Dendritic cell treated with granulocyte-macrophage colony-stimulating factor and Interleukin-4, amounts not matched to agents 40 ng/mL and 50 ng/mL, for 4 days (primary cell): ENCODE data around the gene GPHA2.
A peak's percentile ranks its signal among the peaks of the same experiment; 100 is the strongest.

Source experiments
- H3K27ac Mint-ChIP-seq: one replicate; pipeline ENCODE4 v1.8.0; 2022; ENCODE audit warnings: mild to moderate bottlenecking, mixed read lengths
- H3K27me3 Mint-ChIP-seq: one replicate; pipeline ENCODE4 v1.8.0; 2022; ENCODE audit warnings: mild to moderate bottlenecking, mixed read lengths
- H3K36me3 Mint-ChIP-seq: one replicate; pipeline ENCODE4 v1.8.0; 2022; ENCODE audit warnings: low read depth, mixed read lengths
- H3K4me1 Mint-ChIP-seq: one replicate; pipeline ENCODE4 v1.8.0; 2022; ENCODE audit warnings: low read depth, mixed read lengths
- H3K4me3 Mint-ChIP-seq: one replicate; pipeline ENCODE4 v1.8.0; 2022; ENCODE audit warnings: mild to moderate bottlenecking, moderate library complexity, mixed read lengths
- H3K9me3 Mint-ChIP-seq: one replicate; pipeline ENCODE4 v1.8.0; 2022; ENCODE audit warnings: mixed read lengths
- intact Hi-C: fragments of 100-400 bp; cut with micrococcal nuclease; formaldehyde crosslinking; loops from one replicate; pipeline ENCODE4 v1.15.0; 2022

GPHA2 gene

DNA sequence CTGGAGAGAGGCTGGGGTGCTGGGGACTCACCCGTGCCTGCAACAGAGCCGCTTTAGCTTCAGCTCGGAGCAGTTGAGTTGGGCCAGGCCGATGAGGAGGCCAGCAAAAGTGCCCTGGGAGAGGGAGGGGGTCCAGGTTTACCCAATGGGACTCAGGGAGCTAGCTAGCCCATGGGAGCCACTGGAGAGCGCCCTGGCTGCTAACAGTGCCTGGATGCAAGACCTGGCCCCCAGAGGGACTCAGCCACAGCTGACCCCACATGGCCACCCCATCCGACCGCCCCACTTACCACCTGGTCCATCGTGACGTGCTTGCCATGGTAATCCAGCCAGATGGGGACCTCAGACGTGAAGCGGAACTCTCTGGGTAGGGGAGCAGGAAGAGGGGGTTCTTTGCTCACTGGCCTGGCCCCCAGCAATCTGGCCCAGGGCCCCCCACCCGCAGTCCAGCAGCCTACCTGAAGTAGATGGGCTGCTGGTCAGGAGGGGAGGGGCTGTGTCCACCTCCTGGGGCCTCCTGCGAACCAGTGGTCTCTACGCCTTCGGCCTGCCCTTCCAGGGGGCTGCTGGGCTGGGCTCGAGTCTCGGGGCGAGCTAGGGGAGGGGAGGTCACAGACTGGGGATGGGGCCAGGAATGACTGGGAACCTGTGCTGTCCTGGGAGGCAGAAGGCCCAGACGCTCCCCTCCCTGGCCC, 38.2 kb downstream of the GPHA2 start:
- no peak overlapping the region for H3K4me3 Mint-ChIP-seq
- peaks cover 7% of the 10 kb centered on the region for H3K27me3 Mint-ChIP-seq
- intact Hi-C loops, result no loop called here
- H3K36me3 Mint-ChIP-seq, result peaks cover 83% of the 10 kb centered on the region
- no peak overlapping the region for H3K27ac Mint-ChIP-seq
- H3K4me1 Mint-ChIP-seq, result peaks cover 5% of the 10 kb centered on the region
- H3K9me3 Mint-ChIP-seq, result no peaks in the 10 kb centered on the region

DNA sequence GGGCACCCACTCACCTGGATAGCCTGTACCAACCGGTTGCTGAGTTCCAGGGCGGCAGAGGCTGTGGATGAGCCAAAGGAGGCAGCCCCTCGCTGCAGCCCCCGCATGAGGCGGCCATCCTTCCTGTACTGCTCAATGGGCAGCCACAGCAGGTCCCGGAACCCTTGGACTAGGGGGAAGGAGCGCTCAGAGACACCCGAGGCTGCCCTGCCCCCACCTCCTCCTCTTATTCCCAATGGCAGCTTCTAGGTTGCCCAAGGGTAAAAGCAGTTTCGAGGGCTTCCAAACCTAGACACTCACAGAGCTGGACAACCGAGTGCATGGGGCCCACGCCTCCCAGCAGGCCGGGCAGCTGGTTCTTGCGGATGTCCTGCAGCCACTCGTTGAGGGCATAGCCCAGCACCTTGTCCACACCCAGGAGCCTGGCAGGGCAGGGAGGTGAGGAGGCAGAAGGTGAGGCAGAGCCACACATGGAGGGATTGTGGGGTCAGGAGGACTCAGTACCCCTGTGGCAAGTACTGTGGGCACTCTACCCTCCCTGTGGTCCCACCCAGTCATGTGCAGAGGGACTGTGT, 39.2 kb downstream of the GPHA2 start:
- Mint-ChIP-seq H3K27me3 (peaks cover 15% of the 10 kb centered on the region), H3K27ac (no peak overlapping the region), H3K4me3 (no peak overlapping the region), H3K36me3 (peaks cover 73% of the 10 kb centered on the region), H3K9me3 (no peaks in the 10 kb centered on the region), H3K4me1 (peaks cover 5% of the 10 kb centered on the region)
- intact Hi-C loops, result no loop called here

DNA sequence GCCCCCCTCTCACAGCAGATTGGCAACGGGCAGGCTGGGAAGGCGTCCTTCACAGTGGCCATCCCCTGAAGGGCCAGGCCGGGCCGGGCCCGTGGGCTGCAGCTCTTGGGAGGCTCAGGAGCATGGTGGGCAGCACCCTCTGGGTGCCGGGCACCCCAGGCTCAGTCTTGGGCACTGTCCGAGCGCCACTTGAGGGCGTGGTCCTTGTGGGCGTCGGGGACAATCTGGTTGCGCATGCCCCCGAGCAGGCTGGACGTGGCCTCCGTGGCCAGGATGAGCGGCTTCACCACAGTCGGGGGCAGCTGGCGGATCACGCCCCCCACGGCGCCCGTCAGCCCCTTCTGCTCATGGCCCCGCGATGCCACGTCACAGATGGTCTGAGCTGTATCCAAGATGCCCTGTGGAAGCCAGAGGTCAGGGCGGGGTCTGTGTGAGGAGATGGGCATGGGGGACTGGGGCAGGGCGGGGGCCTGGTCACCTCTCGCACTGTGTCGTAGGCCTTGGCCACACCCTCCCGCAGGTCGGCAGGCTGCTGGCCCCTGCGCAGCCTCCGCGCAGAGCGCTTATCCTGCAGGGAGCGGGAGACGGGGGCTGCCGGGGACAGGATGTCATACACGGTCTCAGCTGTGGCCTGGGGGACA, 40.8 kb downstream of the GPHA2 start:
- peaks cover 57% of the 10 kb centered on the region for H3K36me3 Mint-ChIP-seq

DNA sequence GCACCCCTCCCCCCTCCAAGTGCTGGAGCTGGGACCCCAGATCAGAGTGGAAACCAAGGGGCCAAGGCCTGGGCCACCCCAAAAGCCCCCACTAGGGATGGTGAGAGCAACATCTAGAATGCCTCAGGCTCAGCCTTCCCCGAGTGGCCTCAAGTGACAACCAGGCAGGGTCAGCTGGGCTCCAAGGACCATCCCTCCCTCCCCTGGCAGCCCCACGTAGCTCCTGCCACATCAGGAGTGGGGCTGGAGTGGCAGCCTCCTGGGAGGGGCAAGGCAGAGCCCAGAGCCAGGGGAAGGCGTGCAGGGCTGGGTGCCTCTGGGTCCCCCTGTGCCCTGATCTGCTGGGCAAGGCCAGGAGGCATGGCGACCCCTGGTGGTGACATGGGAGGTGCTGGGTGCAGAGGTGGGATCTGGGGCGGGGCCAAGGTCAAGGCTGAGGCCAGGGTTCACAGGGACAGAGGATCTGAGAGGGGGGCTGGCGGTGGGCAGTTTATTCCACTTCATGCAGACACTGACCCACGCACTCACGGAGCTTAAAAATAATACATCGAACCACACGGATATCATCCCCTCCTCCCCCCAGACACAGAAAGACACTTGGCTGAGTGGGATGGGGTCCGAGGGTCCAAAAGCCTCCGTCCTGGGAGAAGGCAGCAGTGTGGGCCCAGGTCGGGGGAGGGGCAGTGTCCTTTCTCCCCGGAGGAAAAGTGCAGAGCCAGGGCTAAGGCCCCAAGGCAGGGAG, 41.5 kb downstream of the GPHA2 start:
- peaks cover 34% of the 10 kb centered on the region for H3K27me3 Mint-ChIP-seq
- H3K36me3 Mint-ChIP-seq, result peaks cover 50% of the 10 kb centered on the region
- no peak overlapping the region for H3K4me3 Mint-ChIP-seq
- H3K9me3 Mint-ChIP-seq, result no peaks in the 10 kb centered on the region
- H3K27ac Mint-ChIP-seq, result no peak overlapping the region
- intact Hi-C loops, result loop anchor here (1.0 kb wide), 1 partner anchor 47 kb away; no protein-coding TSS in a partner anchor
- H3K4me1 Mint-ChIP-seq, result peaks cover 5% of the 10 kb centered on the region

More for the DNA sequence above, 40.8 kb downstream of the GPHA2 start:
- Mint-ChIP-seq H3K27me3 (peaks cover 31% of the 10 kb centered on the region), H3K4me3 (no peak overlapping the region), H3K9me3 (no peaks in the 10 kb centered on the region), H3K27ac (no peak overlapping the region), H3K4me1 (peaks cover 5% of the 10 kb centered on the region)
- intact Hi-C loops, result loop anchor here (1.0 kb wide), 1 partner anchor 48 kb away; no protein-coding TSS in a partner anchor

DNA sequence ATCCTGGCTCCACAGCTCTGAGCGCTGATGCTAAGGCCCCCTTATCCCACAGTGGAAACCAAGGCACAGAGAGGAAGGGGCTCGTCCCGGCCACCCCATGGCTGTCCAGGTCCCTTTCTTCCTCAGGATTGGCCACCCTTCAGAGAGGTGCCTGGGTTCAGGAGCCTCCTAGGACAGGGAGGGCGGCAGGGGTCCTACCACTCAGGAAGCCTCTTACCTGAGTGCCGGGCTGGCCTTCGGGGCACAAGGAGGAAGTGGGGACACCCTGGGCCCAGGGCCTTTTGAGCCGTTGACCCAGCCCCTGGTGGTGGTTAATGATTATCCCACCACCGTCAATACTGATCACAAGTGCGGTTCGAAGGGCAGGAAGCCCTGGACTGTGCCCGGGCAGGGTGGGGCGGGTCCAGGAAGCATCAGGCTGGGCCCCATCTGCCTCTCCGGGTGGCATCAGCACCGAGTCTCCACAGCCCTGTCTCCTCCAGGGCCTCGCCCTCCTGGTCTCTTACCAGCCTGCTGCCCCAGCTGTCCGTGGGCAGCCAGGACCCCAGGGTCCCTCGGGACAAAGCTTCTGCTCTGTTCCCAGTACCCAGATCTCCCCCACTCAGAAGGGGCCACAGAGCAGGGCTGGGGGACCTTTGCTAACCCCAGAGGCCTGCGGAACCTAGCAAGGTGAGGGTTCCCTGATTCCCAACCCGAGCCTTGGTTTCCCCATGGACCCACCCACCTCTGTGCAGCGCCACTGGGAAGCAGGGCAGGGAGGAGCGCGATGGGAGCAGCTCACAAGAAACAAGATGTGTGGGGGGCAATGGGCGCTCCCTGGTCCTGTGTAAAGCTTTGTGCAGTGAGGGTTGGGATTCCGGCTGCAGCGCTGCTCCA, 42.3 kb downstream of the GPHA2 start:
- Mint-ChIP-seq H3K36me3 (peaks cover 42% of the 10 kb centered on the region), H3K4me1 (peaks cover 13% of the 10 kb centered on the region), H3K9me3 (no peaks in the 10 kb centered on the region), H3K4me3 (no peak overlapping the region), H3K27ac (no peak overlapping the region), H3K27me3 (peaks cover 38% of the 10 kb centered on the region)
- intact Hi-C loops, result loop anchor here (1.0 kb wide), 1 partner anchor 46 kb away; no protein-coding TSS in a partner anchor

DNA sequence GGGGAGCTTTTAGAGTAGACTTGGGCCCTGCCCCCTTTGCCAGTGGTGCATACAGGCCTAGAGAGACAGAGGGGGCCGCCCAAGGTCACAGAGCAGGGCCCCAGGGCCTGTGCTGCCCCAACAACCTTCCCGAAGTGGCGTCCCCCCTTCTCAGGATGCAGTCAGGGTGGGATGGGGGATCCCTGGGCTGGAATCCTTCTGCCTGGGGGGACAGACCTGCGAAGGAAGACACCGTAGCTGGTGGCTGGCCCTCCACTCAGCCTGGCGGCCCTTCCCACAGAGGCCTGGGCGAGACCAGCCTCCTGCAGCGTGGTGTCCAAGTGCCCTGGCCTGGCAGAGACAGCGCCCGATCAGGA, 42.9 kb downstream of the GPHA2 start:
- Mint-ChIP-seq H3K27me3 (peaks cover 43% of the 10 kb centered on the region), H3K4me1 (peaks cover 20% of the 10 kb centered on the region), H3K4me3 (no peak overlapping the region), H3K36me3 (peaks cover 36% of the 10 kb centered on the region), H3K27ac (no peak overlapping the region), H3K9me3 (no peaks in the 10 kb centered on the region)
- intact Hi-C loops, result no loop called here

DNA sequence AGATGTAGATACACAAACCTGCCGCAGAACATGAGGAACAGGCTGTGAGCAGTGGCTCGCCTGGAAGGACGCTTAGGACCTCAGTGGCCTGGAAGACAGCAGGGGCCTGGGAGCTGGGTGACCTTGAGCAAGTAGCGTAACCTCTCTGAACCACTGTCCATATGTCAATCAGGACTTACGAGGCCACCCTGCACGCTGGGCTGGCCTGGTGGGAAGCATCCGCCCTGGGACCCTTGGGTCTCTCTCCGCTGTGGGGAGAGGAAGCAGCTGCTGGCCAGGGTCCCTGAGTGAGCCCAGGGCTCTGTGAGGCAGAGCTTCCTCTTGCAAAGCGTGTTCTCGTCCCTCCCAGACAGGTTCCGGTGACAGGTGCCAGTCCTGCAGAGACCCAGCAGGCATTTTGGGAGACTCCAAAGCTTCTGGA, 43.3 kb downstream of the GPHA2 start:
- H3K27ac Mint-ChIP-seq, result no peak overlapping the region
- no peaks in the 10 kb centered on the region for H3K9me3 Mint-ChIP-seq
- H3K36me3 Mint-ChIP-seq, result peaks cover 32% of the 10 kb centered on the region
- intact Hi-C loops, result no loop called here
- H3K27me3 Mint-ChIP-seq, result peaks cover 43% of the 10 kb centered on the region
- H3K4me1 Mint-ChIP-seq, result peaks cover 23% of the 10 kb centered on the region
- no peak overlapping the region for H3K4me3 Mint-ChIP-seq

DNA sequence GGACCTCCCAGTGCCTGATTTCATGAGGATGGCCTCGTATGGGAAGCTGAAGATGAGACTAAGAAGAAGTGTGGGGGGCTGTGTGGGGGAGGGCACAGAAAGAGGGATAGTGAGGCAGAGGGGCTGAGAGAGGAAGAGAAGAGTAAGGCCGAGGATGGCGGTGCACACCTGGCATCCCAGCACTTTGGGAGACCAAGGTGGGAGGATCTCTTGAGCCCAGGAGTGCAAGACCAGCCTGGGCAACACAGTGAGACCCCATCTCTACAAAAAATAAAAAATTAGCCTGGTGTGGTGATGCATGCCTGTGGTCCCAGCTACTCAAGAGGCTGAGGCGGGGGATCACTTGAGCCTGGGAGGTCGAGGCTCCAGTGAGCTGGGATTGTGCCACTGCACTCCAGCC, 43.8 kb downstream of the GPHA2 start:
- intact Hi-C loops, result no loop called here
- no peak overlapping the region for H3K27ac Mint-ChIP-seq

DNA sequence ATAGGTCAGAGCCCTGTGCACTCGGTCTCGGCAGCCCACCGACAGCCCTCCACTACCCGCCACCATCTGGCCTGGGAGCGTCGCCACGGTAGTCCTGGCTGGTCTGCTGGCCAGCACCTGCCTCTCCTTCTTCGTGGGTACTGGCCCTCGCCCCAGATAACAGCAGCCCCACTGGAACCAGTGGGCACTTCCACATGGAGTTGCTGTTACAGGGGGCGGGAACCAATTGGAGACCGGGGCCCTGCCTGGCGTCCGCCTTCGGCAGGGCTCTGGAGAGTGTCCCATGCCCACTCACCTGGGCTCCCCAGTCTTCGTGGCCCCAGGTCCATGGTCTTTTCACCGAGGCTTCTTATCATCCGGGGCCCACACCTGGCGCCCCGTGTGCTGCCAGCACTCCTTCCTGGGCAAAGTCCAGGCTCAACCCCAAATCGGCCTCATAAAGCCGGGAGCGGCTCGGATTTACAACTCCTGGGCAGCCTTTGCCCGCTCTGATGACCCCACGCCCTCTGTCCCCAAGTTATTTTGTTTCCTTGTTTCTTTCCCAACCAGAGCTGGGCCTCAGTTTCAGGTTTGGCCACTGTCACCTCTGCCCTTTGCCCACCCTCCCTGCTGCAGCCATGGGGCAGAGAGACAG, 44.4 kb downstream of the GPHA2 start:
- peaks cover 44% of the 10 kb centered on the region for H3K27me3 Mint-ChIP-seq
- no peaks in the 10 kb centered on the region for H3K9me3 Mint-ChIP-seq
- intact Hi-C loops, result no loop called here
- H3K4me1 Mint-ChIP-seq, result peaks cover 26% of the 10 kb centered on the region
- H3K36me3 Mint-ChIP-seq, result peaks cover 21% of the 10 kb centered on the region
- H3K27ac Mint-ChIP-seq, result no peak overlapping the region
- no peak overlapping the region for H3K4me3 Mint-ChIP-seq

More for the DNA sequence above, 43.8 kb downstream of the GPHA2 start:
- H3K4me3 Mint-ChIP-seq, result no peak overlapping the region
- H3K36me3 Mint-ChIP-seq, result peaks cover 27% of the 10 kb centered on the region
- peaks cover 44% of the 10 kb centered on the region for H3K27me3 Mint-ChIP-seq
- H3K9me3 Mint-ChIP-seq, result no peaks in the 10 kb centered on the region
- H3K4me1 Mint-ChIP-seq, result peaks cover 26% of the 10 kb centered on the region

DNA sequence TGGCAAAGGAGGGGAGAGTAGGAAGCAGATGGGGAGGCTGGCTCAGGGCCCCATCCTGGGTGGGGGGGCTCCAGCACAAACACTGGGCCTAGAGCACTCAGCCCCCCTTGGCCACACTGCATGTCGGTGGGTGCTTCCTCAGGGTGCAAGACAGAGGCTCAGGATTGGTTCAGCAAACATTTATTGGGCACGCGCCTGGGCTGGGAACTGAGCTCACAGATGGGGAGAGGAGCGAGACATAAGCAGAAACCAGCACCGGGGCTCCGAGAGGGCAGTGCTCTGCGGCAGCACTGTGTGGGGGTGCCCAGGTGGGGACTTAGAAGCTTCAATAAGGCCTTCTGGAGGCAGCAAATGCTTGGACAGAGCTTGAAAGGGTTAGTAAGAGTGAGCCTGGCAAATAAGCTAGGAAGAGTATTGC, 45.2 kb downstream of the GPHA2 start:
- Mint-ChIP-seq H3K36me3 (peaks cover 13% of the 10 kb centered on the region), H3K4me3 (no peak overlapping the region), H3K9me3 (no peaks in the 10 kb centered on the region), H3K27me3 (peaks cover 44% of the 10 kb centered on the region), H3K27ac (no peak overlapping the region), H3K4me1 (peaks cover 34% of the 10 kb centered on the region)
- intact Hi-C loops, result no loop called here

DNA sequence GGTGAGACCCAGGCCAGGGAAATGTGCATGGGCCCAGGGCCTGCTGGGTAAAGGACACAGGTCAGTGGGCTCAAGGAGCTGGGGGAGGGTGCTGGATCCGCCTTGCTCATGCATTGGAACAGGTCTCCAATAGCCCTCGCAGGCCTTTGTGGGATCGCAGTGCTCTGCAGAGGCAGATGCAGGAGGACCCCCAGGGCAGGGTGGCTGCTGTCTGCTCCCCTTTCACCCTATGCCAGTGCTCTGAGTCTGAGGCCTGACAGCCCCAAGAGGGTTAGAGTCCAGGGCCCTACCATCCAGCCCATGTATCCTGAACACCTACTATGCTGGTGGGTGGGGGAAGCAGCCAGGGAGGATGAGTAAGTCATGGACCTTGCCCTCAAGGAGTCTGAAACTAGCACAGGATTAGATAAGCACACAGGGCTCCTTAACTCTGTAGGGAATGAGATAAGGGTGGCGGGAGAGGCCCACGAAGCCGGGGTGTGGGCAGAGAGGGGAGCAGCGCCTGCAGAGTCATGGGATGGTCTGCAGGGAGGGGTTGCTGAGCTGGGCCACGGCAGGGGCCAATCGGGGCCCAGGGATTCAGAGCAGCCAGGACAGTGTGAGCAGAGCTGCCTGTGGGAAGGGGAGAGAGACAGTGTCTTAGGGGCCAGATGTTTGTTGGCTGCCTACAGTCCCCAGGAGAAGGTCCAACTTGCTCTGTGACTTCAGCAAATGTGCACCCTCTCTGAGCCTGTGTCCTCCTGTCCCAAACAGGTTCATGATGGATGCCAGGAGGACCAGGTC, 46.8 kb downstream of the GPHA2 start:
- H3K4me1 Mint-ChIP-seq, result peaks cover 45% of the 10 kb centered on the region
- H3K27ac Mint-ChIP-seq, result no peak overlapping the region
- intact Hi-C loops, result no loop called here
- no peaks in the 10 kb centered on the region for H3K36me3 Mint-ChIP-seq
- no peaks in the 10 kb centered on the region for H3K9me3 Mint-ChIP-seq
- peaks cover 55% of the 10 kb centered on the region for H3K27me3 Mint-ChIP-seq
- no peak overlapping the region for H3K4me3 Mint-ChIP-seq

DNA sequence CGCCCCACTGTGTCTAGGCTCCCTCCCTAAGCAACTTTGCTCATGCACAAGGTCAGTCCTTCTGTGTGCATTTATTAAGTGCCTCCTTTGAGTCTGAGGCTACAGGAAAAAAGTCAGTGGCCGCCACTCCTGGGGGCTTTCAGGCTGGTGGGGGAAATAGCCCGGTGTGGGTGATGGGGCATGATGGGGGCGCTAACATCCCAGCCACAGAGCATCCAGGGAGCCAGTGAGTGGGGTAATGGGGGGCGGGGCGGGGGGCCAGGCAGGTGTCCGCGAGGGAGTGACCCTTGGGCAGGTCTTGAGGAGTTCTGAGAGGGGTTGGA, 47.3 kb downstream of the GPHA2 start:
- Mint-ChIP-seq H3K4me1 (peaks cover 51% of the 10 kb centered on the region), H3K36me3 (no peaks in the 10 kb centered on the region), H3K27ac (peak overlapping the region; percentile 23), H3K9me3 (no peaks in the 10 kb centered on the region), H3K27me3 (peaks cover 57% of the 10 kb centered on the region), H3K4me3 (no peak overlapping the region)
- intact Hi-C loops, result no loop called here
